ENCODE data around the gene INO80C. TPM values are rescaled to one million over a fixed set of nuclear protein-coding genes. Genes with fewer than 3 reads are reported as not detected.

INO80C gene
- total and polyA plus RNA-seq, 8 donors: 8.7 to 66.7 (median 29.6) TPM; not detected in 1

DNA sequence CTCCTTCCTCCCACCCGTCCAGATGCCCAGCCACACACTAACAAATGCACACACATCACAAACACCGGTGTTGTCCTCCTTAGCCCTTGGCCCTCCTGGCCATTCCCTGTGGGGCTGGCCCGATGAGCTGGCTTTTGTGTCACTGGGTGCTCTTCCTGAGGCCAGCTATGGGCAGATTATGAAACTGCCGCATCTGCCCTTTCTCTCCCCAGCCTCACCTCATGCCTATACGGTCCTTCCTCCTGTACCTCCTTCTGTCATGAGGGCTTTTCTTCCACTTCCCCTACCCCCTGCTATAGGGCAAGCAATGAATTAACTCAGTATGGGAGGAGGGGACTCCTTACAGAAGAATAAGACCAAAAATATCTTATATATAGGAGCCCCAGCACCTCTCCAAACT lies 10.3 kb upstream of the INO80C start:
- Histone ChIP-seq H3K27ac (no peak overlapping the region), H3K4me3 (no peak overlapping the region), H3K4me1 (no peaks in the 10 kb centered on the region), H3K27me3 (no peaks in the 10 kb centered on the region), H3K9me3 (no peaks in the 10 kb centered on the region), H3K36me3 (no peaks in the 10 kb centered on the region)
- TF ChIP-seq EP300 (IDR thresholded peaks at IDR 0.05) (no peak), POLR2A (IDR thresholded peaks at IDR 0.05) (no peak), POLR2AphosphoS5 (IDR thresholded peaks at IDR 0.05) (no peak)
- TF ChIP-seq, protein P1, sequence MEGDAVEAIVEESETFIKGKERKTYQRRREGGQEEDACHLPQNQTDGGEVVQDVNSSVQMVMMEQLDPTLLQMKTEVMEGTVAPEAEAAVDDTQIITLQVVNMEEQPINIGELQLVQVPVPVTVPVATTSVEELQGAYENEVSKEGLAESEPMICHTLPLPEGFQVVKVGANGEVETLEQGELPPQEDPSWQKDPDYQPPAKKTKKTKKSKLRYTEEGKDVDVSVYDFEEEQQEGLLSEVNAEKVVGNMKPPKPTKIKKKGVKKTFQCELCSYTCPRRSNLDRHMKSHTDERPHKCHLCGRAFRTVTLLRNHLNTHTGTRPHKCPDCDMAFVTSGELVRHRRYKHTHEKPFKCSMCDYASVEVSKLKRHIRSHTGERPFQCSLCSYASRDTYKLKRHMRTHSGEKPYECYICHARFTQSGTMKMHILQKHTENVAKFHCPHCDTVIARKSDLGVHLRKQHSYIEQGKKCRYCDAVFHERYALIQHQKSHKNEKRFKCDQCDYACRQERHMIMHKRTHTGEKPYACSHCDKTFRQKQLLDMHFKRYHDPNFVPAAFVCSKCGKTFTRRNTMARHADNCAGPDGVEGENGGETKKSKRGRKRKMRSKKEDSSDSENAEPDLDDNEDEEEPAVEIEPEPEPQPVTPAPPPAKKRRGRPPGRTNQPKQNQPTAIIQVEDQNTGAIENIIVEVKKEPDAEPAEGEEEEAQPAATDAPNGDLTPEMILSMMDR (IDR thresholded peaks at IDR 0.05): no peak
- WGBS, 5 donors: 79 to 93% (median 92%) methylated on average over 5 of the region's 5 CpGs
- intact Hi-C loops (cut with DNase I; ENCODE audit: low total_unique reads): loop anchor here (10.0 kb wide), 1 partner anchor 67 kb away; no protein-coding TSS in a partner anchor
- DNase-seq: no peak

DNA sequence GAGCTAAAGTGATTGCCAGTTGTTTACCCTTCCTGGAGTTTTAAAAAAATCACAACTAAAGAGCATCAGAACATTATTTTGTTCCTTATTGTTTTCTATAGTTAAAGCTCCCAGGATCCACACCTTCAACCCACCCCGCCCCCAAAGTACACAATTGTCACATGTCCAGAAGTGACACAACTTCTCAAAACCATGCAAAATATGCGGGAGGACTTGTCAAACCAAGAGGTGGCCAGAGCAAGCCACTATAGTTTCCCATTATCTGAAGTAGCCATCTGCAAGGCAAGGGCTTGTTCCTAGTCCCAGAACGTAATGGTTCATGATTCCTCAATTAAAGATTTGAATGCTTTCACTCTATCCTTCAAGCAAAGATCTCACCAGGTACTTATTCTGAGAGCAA lies 9.9 kb upstream of the INO80C start:
- 53 to 81% (median 68%) methylated on average over 3 of the region's 3 CpGs for WGBS, 5 donors
- DNase-seq: no peak
- Histone ChIP-seq H3K27me3 (no peaks in the 10 kb centered on the region), H3K36me3 (no peaks in the 10 kb centered on the region), H3K27ac (no peak overlapping the region), H3K9me3 (no peaks in the 10 kb centered on the region), H3K4me1 (no peaks in the 10 kb centered on the region), H3K4me3 (no peak overlapping the region)
- intact Hi-C loops (cut with DNase I; ENCODE audit: low total_unique reads): loop anchor here (10.0 kb wide), 1 partner anchor 67 kb away; no protein-coding TSS in a partner anchor
- TF ChIP-seq POLR2AphosphoS5 (IDR thresholded peaks at IDR 0.05): no peak

DNA sequence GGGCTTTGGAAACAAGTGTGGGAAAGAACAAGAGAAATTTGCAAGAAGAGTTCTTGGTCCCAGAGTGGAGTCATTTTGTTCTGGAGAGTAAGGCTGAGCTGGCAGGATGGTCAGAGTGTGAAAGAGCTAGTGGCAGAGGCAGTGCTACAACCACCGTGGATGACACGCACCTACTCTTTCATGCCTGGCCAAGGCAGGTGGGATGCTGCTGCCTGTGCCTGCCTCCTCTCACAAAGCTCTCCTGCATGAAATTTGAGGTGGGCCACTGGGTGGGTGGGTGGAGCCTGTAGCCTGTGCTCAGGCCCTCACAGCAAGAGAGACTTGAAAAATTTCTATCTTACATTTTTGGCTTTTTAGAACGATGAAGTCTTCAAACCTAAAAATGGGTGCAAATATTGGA lies 9.4 kb upstream of the INO80C start:
- intact Hi-C loops (cut with DNase I; ENCODE audit: low total_unique reads): loop anchor here (10.0 kb wide), 1 partner anchor 68 kb away; no protein-coding TSS in a partner anchor
- Histone ChIP-seq H3K9me3 (no peaks in the 10 kb centered on the region), H3K4me3 (no peak overlapping the region), H3K27ac (no peak overlapping the region), H3K4me1 (peaks cover 0 to under 1% (median under 1%) of the 10 kb centered on the region in 4 donors), H3K27me3 (no peaks in the 10 kb centered on the region), H3K36me3 (no peaks in the 10 kb centered on the region)
- no peak for DNase-seq
- TF ChIP-seq EP300 (IDR thresholded peaks at IDR 0.05): no peak
- no peak for TF ChIP-seq POLR2AphosphoS5 (IDR thresholded peaks at IDR 0.05)
- 81 to 94% (median 83%) methylated on average over 3 of the region's 3 CpGs for WGBS, 5 donors

DNA sequence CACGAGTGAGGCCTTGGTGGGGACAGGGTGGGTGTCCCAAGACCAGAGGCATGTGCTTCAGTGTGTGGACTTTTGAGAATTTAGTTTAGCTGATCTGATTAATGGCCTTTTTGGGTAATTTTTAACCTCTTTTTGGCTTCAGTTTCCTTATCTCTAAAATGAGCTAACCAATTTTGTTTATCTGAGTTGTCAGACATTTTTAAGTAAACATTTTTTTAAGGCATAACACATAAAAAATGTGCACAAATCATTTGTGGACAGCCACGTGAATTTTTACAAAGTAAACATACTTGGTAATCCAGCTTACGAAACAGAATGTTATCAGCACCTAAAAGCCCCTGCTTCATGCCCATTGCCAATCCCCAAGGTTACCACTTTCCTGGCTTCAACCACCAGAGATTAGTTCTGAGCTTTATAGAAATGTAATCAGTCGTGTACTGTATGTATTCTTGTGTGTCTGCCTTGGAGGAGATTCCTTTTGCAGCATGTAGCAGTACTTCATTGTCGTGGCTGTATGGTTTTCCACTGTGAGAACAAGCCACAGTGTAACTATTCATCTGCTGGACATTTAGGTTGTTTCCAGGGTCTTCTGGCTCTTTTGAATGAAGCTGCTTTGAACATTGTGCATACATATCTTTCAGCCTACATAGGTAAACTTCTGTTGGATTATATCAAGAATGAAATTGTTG lies 8.4 kb upstream of the INO80C start:
- WGBS, 5 donors: 14 to 29% (median 20%) methylated on average over 5 of the region's 5 CpGs
- Histone ChIP-seq H3K4me1 (peaks cover 0 to 5% (median 1%) of the 10 kb centered on the region in 4 donors), H3K27me3 (no peaks in the 10 kb centered on the region), H3K4me3 (no peak overlapping the region), H3K36me3 (no peaks in the 10 kb centered on the region), H3K27ac (no peak overlapping the region), H3K9me3 (no peaks in the 10 kb centered on the region)
- intact Hi-C loops (cut with DNase I; ENCODE audit: low total_unique reads): loop anchor here (10.0 kb wide), 1 partner anchor 69 kb away; no protein-coding TSS in a partner anchor
- DNase-seq: no peak
- TF ChIP-seq, protein P1 (IDR thresholded peaks at IDR 0.05): no peak
- TF ChIP-seq POLR2AphosphoS5 (IDR thresholded peaks at IDR 0.05): no peak
- TF ChIP-seq EP300 (IDR thresholded peaks at IDR 0.05): no peak
- TF ChIP-seq POLR2A (IDR thresholded peaks at IDR 0.05): no peak

DNA sequence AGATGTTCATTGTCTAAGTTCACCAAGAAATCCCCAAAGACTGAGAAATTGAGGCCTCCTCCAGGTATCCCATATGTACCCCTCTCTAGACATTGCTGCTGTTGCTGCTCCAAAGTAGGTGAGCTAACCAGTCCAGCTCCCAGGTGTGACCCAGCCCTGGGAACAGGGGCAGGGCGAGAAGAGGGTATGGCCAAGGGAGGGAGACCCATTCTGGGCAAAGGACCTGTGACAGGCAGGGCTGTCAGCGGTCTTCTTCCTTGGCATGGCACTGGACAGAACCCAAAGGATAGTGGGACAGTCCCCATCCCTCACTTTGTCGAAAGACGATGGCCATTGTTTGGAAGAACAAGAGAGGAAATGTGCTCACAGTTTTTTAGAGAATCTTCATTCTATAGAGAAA lies 7.2 kb upstream of the INO80C start:
- Histone ChIP-seq H3K27me3 (no peaks in the 10 kb centered on the region), H3K9me3 (no peaks in the 10 kb centered on the region), H3K4me1 (peaks cover 0 to 5% (median 1%) of the 10 kb centered on the region in 4 donors), H3K36me3 (no peaks in the 10 kb centered on the region), H3K27ac (no peak overlapping the region), H3K4me3 (no peak overlapping the region)
- DNase-seq: no peak
- intact Hi-C loops (cut with DNase I; ENCODE audit: low total_unique reads): loop anchor here (10.0 kb wide), 1 partner anchor 70 kb away; no protein-coding TSS in a partner anchor
- TF ChIP-seq EP300 (IDR thresholded peaks at IDR 0.05): no peak
- no peak for TF ChIP-seq POLR2AphosphoS5 (IDR thresholded peaks at IDR 0.05)
- TF ChIP-seq, protein P1 (IDR thresholded peaks at IDR 0.05): no peak
- no peak for TF ChIP-seq POLR2A (IDR thresholded peaks at IDR 0.05)
- WGBS, 5 donors: 92 to 97% (median 93%) methylated on average over 4 of the region's 4 CpGs
